ENCODE data around the gene SLC27A4. TPM values are rescaled to one million over a fixed set of nuclear protein-coding genes. Genes with fewer than 3 reads are reported as not detected.
A peak's percentile ranks its signal among the peaks of the same experiment; 100 is the strongest.

Gene SLC27A4
- total and polyA plus RNA-seq, 7 donors: 6.0 to 45.1 (median 12.2) TPM

DNA sequence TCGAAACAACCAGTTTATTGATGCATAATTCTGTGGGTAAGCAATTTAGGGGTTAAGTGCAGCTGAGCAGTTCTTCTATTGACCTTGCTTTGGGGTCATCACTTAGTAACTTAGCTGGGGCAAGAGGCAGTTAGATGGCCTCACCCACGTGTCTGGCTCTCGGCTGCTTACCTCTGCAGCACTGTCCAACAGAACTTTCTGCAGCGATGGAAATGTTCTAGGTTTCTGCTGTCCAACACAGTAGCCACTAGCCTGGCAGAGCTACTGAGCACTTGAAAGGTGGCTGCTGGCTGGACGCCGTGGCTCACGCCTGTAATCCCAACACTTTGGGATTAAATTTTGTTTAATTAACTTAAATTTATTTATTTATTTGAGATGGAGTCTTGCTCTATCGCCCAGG, 17.8 kb downstream of the SLC27A4 start:
- Histone ChIP-seq H3K4me1 (peaks cover 0 to 14% (median 12%) of the 10 kb centered on the region in 4 donors), H3K36me3 (peaks cover 4 to 41% (median 18%) of the 10 kb centered on the region in 4 donors), H3K27me3 (no peaks in the 10 kb centered on the region), H3K4me3 (no peak overlapping the region), H3K27ac (no peak overlapping the region), H3K9me3 (no peaks in the 10 kb centered on the region)
- 85% methylated on average over 8 of the region's 8 CpGs for WGBS, 2 donors
- DNase-seq: no peak
- intact Hi-C loops (cut with DNase I): no loop called here
- TF ChIP-seq EP300 (IDR thresholded peaks at IDR 0.05) (no peak), POLR2A (IDR thresholded peaks at IDR 0.05) (no peak), POLR2AphosphoS5 (IDR thresholded peaks at IDR 0.05) (no peak)
- TF ChIP-seq, protein P1, sequence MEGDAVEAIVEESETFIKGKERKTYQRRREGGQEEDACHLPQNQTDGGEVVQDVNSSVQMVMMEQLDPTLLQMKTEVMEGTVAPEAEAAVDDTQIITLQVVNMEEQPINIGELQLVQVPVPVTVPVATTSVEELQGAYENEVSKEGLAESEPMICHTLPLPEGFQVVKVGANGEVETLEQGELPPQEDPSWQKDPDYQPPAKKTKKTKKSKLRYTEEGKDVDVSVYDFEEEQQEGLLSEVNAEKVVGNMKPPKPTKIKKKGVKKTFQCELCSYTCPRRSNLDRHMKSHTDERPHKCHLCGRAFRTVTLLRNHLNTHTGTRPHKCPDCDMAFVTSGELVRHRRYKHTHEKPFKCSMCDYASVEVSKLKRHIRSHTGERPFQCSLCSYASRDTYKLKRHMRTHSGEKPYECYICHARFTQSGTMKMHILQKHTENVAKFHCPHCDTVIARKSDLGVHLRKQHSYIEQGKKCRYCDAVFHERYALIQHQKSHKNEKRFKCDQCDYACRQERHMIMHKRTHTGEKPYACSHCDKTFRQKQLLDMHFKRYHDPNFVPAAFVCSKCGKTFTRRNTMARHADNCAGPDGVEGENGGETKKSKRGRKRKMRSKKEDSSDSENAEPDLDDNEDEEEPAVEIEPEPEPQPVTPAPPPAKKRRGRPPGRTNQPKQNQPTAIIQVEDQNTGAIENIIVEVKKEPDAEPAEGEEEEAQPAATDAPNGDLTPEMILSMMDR (IDR thresholded peaks at IDR 0.05): no peak

DNA sequence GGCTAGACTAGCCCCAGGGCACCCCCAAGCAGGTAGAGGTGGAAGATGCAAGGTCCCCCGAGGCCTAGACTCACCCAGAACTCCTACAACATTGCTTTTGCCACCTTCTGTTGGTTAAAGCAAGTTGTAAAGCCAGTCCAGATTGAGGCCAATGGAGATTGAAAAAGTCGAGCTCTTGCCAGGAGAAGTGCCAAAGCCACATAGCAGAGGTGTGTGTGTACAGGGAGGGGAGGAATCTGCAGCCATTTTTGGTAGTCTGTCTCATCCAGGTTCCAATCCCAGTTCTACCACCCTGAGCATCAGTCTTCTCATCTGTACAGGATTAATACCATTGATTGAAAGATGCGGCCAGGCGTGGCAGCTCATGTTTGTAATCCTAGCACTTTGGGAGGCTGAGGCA, 18.5 kb downstream of the SLC27A4 start:
- Histone ChIP-seq H3K36me3 (peaks cover 0 to 37% (median 16%) of the 10 kb centered on the region in 4 donors), H3K4me1 (peaks cover 0 to 14% (median 12%) of the 10 kb centered on the region in 4 donors), H3K4me3 (no peak overlapping the region), H3K27me3 (no peaks in the 10 kb centered on the region), H3K27ac (no peak overlapping the region), H3K9me3 (no peaks in the 10 kb centered on the region)
- DNase-seq: no peak
- TF ChIP-seq POLR2A (IDR thresholded peaks at IDR 0.05): no peak
- TF ChIP-seq POLR2AphosphoS5 (IDR thresholded peaks at IDR 0.05): no peak
- no peak for TF ChIP-seq EP300 (IDR thresholded peaks at IDR 0.05)
- TF ChIP-seq, protein P1 (IDR thresholded peaks at IDR 0.05): no peak
- intact Hi-C loops (cut with DNase I): no loop called here
- WGBS, 2 donors: 86 to 95% methylated on average over 4 of the region's 4 CpGs

DNA sequence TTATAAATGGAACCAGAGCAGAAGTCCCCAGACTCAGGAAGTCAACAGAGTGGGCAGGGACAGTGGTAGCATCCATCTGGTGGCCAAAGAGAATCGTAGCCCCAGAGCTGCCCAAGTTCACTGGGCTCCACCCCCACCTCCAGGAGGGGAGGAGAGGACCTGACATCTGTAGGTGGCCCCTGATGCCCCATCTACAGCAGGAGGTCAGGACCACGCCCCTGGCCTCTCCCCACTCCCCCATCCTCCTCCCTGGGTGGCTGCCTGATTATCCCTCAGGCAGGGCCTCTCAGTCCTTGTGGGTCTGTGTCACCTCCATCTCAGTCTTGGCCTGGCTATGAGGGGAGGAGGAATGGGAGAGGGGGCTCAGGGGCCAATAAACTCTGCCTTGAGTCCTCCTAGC, 20.5 kb downstream of the SLC27A4 start:
- Histone ChIP-seq H3K36me3 (peaks cover 0 to 17% (median 5%) of the 10 kb centered on the region in 4 donors), H3K9me3 (no peaks in the 10 kb centered on the region), H3K27ac (no peak overlapping the region), H3K27me3 (no peaks in the 10 kb centered on the region), H3K4me1 (peaks cover 0 to 27% (median 24%) of the 10 kb centered on the region in 4 donors), H3K4me3 (no peak overlapping the region)
- TF ChIP-seq, protein P1 (IDR thresholded peaks at IDR 0.05): no peak
- TF ChIP-seq POLR2AphosphoS5 (IDR thresholded peaks at IDR 0.05) (no peak), EP300 (IDR thresholded peaks at IDR 0.05) (no peak), POLR2A (IDR thresholded peaks at IDR 0.05) (no peak)
- intact Hi-C loops (cut with DNase I): no loop called here
- no peak for DNase-seq
- 67 to 71% methylated on average over 2 of the region's 2 CpGs for whole genome bisulfite sequencing, 2 donors

DNA sequence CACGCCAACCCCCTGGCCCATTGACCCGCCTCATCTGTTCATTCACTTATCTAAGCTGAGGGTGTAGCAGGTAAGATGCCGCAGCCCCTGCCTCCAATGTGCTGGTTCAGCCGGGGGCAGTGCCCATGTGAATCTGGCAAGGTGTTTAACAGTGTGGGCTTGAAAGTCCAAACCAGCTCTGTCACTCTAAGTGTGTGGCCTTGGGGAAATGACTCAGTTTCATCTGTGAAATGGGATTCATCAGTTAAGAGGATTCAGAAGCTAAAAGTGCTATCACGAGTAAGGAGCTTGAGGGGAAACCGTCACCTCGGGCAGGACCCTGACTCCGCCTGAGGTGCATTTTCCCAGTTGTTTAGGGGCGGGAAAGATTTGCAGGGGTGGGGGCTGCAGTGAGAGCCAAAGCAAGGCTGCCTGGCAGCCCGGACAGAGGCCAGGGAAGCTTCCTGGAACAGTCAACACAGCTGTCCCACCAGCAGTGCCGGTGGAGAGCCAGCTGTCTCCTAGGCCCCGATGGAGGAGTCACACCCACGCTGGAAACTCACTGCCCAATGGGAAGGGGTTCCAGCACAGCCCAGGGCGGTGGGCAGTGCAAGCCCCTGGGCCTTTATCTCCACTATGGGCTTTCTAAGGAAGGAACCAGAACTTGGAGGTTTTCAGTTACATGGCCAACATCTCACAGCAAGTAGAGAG, 21.1 kb downstream of the SLC27A4 start:
- Histone ChIP-seq H3K27ac (peak overlapping the region; percentile 63 to 76 (median 71)), H3K9me3 (no peaks in the 10 kb centered on the region), H3K4me1 (peaks cover 0 to 27% (median 24%) of the 10 kb centered on the region in 4 donors), H3K4me3 (peak overlapping the region in 3 of 4 donors; percentile 27 to 46 (median 45)), H3K36me3 (peaks cover 0 to 11% (median under 1%) of the 10 kb centered on the region in 4 donors), H3K27me3 (no peaks in the 10 kb centered on the region)
- 49 to 63% methylated on average over 14 of the region's 14 CpGs for WGBS, 2 donors
- DNase-seq: no peak
- intact Hi-C loops (cut with DNase I): no loop called here
- no peak for TF ChIP-seq POLR2AphosphoS5 (IDR thresholded peaks at IDR 0.05)
- no peak for TF ChIP-seq POLR2A (IDR thresholded peaks at IDR 0.05)
- TF ChIP-seq, protein P1 (IDR thresholded peaks at IDR 0.05): no peak
- TF ChIP-seq EP300 (IDR thresholded peaks at IDR 0.05): no peak
